Muscle layer of duodenum (tissue), 2 donors: ENCODE data around the gene ASB16.

Experiments used
- H3K27ac ChIP-seq: one replicate; pipeline ENCODE4 v1.7.0; 2013; ENCODE audit warnings: mild to moderate bottlenecking, low read length
- H3K27me3 ChIP-seq: one replicate; pipeline ENCODE4 v1.7.0; 2013; ENCODE audit warnings: low read depth, mild to moderate bottlenecking, control low read depth, low read length
- H3K36me3 ChIP-seq, 2 donors: one replicate each; pipeline ENCODE4 v1.7.0; 2013; ENCODE audit warnings: low read length in 2 of 2, control low read depth in 1 of 2, mild to moderate bottlenecking in 1 of 2; ENCODE audit not compliant: insufficient read depth in 2 of 2, control insufficient read depth in 1 of 2
- H3K4me1 ChIP-seq, 2 donors: one replicate each; pipeline ENCODE4 v1.7.0; 2013; ENCODE audit warnings: low read length in 2 of 2, mild to moderate bottlenecking in 2 of 2, control low read depth in 1 of 2, moderate library complexity in 1 of 2; ENCODE audit not compliant: insufficient read depth in 2 of 2, control insufficient read depth in 1 of 2
- H3K4me3 ChIP-seq, 2 donors: one replicate each; pipeline ENCODE4 v1.7.0; 2013; ENCODE audit warnings: low read length in 2 of 2, low read depth in 1 of 2, mild to moderate bottlenecking in 1 of 2
- H3K9me3 ChIP-seq, 2 donors: one replicate each; pipeline ENCODE4 v1.7.0; 2013; ENCODE audit warnings: low read length in 2 of 2, control low read depth in 1 of 2, mild to moderate bottlenecking in 1 of 2; ENCODE audit not compliant: control insufficient read depth in 1 of 2
- donor health status: healthy.

ASB16 gene

DNA sequence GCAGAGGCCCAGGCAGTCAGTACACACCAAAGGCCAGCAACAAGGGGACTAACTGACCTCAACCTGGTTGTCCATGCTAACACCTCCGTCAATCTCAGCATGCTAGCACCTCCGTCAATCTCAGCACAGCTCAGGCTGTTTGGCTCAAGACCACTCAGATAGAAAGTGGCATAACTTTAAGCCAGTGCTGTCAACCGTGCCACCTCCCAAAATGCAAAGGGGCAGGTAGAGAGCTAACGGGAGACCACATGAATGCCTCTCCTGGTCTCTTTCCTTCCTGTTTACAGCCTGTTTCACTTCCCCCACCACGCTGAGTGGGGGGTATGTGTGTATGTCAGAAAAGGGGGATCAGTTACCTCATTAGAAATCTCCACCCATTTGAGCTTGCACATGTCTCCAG lies 45.7 kb downstream of the ASB16 start:
- Histone ChIP-seq H3K9me3 (no peaks in the 10 kb centered on the region), H3K4me3 (no peak overlapping the region), H3K27me3 (no peaks in the 10 kb centered on the region), H3K27ac (no peak overlapping the region), H3K4me1 (peaks cover 14 to 26% of the 10 kb centered on the region in 2 donors), H3K36me3 (peaks cover 35 to 40% of the 10 kb centered on the region in 2 donors)

DNA sequence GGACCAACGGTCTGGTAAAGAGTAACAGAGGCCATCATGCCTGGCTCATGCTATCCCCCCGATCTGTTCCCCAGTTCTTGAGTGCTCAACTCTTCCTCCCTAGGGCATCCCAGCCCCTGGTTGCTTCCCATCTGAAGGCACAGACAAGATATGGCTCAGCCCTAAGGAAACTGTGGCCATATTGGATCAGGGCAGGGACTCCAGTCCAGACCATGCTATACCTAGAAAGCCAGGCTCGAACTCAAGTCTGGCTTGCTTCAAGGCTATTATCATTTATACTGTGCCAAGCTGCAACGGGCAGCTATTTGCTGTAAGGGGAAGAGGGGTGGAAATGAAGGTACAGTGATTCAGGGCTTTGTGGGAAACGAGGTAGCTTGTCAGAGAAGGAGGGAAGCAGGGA lies 46.2 kb downstream of the ASB16 start:
- Histone ChIP-seq H3K36me3 (peaks cover 31 to 35% of the 10 kb centered on the region in 2 donors), H3K9me3 (no peaks in the 10 kb centered on the region), H3K4me3 (no peak overlapping the region), H3K27me3 (no peaks in the 10 kb centered on the region), H3K4me1 (peaks cover 14 to 24% of the 10 kb centered on the region in 2 donors), H3K27ac (no peak overlapping the region)

DNA sequence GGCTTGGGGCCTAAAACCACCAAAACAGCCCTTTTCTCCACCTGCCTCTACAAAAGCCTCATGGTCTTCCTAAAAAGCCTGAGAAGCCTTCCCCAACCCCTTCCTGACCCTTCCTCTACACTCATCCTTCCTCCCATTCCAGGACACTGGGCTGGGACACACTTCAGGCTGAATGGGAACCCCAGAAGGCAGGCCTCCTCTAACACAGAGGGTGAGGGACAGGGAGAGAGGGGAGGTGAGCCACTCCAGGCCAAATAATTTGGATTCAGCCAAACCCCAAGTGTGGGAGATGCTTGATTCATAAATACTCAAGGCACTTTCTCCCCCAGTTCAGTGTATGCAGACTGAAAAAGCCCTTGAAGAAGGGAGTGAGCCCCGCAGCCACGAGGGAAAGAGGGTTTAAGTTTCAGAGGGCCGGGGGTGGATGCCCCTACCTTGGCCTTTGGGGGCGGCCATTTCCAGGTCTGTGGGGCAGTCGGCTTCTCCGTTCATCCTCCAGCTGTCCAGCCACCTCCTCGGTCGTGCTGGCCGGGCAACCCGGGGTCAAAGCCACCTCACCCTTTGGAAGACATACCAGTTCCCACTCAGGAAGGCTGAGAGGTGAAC lies 47.3 kb downstream of the ASB16 start:
- Histone ChIP-seq H3K27ac (peak overlapping the region; percentile 76), H3K4me1 (peaks cover 14 to 32% of the 10 kb centered on the region in 2 donors), H3K9me3 (no peaks in the 10 kb centered on the region), H3K27me3 (no peaks in the 10 kb centered on the region), H3K4me3 (peak overlapping the region; percentile 49 to 54), H3K36me3 (peaks cover 31 to 35% of the 10 kb centered on the region in 2 donors)

DNA sequence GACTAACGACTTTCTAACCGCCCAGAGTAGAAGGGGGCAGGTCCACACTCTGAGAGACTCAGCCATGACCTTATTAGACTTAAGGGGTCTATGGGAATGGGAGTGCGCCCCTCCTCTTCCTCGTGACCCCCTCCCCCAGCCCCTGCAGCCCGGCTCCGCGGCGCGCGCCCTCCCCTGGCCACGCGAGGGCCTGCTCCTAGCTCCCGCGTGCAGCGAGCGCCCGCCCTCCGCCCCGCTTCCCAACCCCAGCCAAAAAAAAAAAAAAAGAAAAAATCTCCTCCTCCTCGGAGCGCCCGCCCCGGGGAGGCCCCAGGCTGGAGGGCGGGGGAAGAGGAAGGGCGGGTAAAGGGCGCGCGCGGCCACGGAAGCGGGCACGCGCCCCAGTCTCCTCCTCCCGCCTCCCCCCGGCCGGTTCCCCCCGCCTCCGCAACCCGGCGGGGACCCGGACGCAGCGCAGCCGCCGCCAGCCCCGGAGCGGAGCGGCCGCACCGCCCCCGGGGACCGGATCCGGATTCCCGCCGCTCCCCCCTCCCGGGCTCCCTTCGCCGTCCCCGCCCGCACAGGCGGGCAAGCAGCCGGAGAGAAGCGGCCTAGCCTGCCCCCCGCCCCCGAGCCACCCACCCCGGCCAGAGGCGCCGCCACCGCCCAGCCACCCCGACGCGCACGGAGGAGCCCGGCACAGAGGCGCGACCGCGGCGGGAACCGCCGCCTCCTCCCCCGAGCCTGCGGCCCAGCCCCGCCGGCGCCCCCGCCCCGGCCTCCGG lies 48.0 kb downstream of the ASB16 start:
- Histone ChIP-seq H3K27me3 (no peaks in the 10 kb centered on the region), H3K9me3 (no peaks in the 10 kb centered on the region), H3K27ac (peak overlapping the region; percentile 76), H3K36me3 (peaks cover 31 to 35% of the 10 kb centered on the region in 2 donors), H3K4me3 (peak overlapping the region; percentile 49 to 54), H3K4me1 (peaks cover 20 to 36% of the 10 kb centered on the region in 2 donors)

DNA sequence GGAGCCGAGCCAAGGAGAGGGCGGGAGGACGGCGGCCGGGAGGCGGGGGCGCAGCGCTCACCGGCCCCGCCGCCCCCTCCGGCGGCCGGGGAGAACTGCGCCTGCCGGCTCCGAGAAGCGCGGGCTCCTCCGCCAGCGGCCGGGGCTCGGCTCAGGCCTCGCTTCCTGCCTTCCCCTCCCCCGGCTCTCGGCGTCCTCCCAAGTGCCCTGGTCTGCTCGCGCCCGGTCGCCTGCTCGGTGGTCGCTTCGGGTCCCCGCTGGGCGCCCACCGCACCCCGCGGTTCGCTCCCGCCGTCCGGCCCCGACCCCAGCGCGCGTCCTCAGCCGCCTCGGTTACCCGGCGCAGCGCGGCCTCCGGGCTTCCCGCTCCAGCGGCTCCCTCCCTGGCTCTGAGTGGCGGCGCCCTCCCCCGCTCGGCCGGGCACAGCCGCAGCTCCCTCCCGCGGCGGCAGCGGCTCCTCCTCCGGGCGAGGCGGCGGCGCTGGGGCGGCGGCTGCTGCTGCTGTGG lies 48.7 kb downstream of the ASB16 start:
- H3K27me3 ChIP-seq: no peaks in the 10 kb centered on the region
- H3K27ac ChIP-seq: no peak overlapping the region
- peaks cover 27 to 29% of the 10 kb centered on the region in 2 donors for H3K36me3 ChIP-seq
- H3K4me1 ChIP-seq: peaks cover 24 to 42% of the 10 kb centered on the region in 2 donors
- peak overlapping the region; percentile 33 to 62 for H3K4me3 ChIP-seq
- no peaks in the 10 kb centered on the region for H3K9me3 ChIP-seq

DNA sequence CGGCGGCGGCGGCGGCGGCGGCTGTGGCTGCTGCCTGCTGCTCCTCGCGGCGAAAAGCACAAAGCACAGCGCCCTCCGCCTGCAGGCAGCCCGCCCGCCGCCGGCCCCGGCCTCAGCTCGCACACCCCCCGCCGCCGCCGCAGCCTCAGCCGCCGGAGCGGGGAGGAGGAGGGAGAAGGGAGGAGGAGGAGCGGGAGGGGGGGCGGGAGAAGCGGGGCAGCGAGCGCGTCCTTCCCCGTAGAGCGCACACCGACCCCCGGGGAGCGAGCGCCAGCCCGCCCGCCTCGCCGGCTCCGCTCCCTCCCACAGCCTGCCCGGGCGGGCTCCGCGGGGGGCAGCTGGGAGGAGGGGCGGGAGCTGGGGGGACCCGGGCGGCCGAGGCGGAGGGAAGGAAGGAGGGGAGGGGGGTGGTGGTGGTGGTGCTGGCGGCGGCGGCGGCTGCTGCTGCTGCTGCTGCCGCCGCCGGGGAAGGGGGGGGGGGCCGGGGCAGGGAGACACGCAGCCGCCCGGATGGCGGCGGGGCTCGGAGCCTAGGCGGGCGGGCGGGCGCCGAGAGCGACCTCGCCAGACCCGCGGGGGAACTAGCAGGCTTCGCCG lies 49.2 kb downstream of the ASB16 start, which contains the start of gene UBTF:
UBTF (minus strand) TSS at position 60 of the 597 bp plus-strand sequence. CDS start 1,446 bp downstream, outside the sequence.
- Histone ChIP-seq H3K27ac (peak within 1 kb of the TSS; percentile 83), H3K9me3 (no peaks in the 10 kb centered on the region), H3K27me3 (no peaks in the 10 kb centered on the region), H3K4me3 (peak within 1 kb of the TSS; percentile 67 to 77), H3K4me1 (peaks cover 24 to 42% of the 10 kb centered on the region in 2 donors), H3K36me3 (peaks cover 21 to 23% of the 10 kb centered on the region in 2 donors)

DNA sequence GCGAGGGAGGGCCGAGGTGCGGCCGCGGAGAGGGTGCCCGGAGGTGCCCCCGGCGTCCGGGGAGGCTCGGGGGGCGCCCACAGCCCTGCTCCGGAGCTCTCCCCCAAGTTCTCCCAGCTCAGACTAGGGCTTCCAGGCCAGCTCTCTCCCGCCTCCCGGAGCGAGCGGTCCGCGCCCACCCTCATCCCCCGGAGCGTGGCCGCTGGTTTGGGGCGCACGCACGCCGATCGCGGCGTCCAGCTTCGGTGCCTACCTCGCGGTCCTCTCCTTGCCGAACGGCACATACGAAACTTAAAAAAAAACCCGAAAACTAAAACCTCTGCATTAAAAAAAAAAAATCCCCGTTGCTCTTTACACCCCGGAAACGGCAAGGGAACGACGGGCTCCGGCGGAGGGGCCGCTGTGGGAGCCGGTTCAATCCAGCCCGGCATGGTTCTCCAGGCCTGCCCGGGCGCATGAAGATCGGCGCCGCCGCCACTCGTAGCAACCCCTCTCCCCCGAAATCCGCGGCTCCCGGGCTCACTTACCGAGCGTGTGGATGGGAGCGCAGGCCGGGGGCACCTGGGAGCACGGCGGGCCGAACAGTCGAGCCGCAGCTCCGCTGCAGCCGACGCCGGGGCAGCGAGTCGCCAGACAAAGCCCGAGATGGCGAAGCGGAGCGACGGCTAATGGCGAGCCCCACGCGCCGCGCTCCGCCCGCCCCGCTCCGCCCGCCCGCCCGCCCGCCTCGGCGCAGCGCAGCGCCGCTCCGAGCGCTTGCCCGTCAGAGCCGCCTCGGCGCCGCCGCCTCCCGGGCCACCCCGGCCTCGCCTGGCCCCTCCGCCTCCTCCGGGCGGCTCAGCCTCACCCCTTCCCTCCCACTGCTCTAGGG lies 49.9 kb downstream of the ASB16 start:
- Histone ChIP-seq H3K9me3 (no peaks in the 10 kb centered on the region), H3K27ac (peak overlapping the region; percentile 83), H3K36me3 (peaks cover 14 to 16% of the 10 kb centered on the region in 2 donors), H3K27me3 (no peaks in the 10 kb centered on the region), H3K4me3 (peak overlapping the region; percentile 77 to 79), H3K4me1 (peaks cover 24 to 42% of the 10 kb centered on the region in 2 donors)

DNA sequence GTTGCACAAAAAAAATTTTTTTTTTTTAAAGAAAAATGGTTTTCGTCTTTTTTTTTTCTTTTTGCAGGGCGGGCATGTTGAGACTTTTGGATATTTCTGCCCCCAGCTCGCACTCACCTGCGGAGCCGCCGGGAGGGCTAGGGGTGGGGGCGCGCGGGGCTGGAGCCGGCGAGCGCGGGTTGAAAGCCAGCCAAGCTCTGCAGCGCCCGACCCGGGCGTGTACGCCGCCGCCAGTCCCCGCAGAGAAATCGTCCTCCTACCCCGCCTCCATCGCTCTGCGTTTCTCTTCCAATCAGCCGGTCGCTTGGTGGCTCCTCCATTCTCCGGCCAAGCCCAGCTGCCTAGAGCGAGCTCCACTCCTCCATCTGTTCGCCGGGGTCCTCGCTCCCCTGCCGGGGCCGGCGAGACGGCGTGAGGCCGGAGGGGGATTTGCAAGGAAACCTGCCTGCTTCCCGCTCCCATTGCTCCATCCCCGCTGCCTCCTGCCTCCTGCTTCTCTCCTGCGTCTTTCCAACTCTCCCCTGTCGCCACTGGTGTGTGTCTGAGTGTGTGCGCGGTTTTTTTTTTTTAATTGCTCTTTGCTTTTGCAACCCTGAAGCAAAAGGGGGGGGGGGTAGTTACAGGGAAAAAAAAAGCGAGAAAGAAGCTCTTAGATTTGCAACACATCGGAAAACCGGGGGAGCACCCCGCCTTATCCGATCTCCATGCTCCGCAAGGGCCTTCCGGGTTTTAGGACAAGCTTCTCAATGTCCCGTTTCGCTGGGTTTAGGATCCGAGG lies 50.8 kb downstream of the ASB16 start:
- H3K9me3 ChIP-seq: no peaks in the 10 kb centered on the region
- no peaks in the 10 kb centered on the region for H3K27me3 ChIP-seq
- H3K27ac ChIP-seq: peak overlapping the region; percentile 79
- H3K4me3 ChIP-seq: peak overlapping the region; percentile 77 to 79
- H3K4me1 ChIP-seq: peaks cover 24 to 39% of the 10 kb centered on the region in 2 donors
- peaks cover 6 to 8% of the 10 kb centered on the region in 2 donors for H3K36me3 ChIP-seq

DNA sequence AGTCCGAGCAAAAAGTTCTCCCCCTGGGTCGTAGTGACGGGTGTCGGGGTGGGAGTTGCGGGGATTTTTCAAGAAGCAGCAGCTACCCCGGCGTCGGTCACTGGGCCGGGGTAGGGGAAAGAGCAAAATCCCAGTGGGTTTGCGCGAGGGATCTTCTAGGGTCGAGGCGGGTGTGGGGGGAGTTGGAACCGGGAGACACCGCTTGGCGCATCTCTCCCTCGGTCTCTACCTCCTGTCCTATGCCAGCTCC lies 51.3 kb downstream of the ASB16 start:
- Histone ChIP-seq H3K9me3 (no peaks in the 10 kb centered on the region), H3K36me3 (peaks cover under 1 to 2% of the 10 kb centered on the region in 2 donors)

DNA sequence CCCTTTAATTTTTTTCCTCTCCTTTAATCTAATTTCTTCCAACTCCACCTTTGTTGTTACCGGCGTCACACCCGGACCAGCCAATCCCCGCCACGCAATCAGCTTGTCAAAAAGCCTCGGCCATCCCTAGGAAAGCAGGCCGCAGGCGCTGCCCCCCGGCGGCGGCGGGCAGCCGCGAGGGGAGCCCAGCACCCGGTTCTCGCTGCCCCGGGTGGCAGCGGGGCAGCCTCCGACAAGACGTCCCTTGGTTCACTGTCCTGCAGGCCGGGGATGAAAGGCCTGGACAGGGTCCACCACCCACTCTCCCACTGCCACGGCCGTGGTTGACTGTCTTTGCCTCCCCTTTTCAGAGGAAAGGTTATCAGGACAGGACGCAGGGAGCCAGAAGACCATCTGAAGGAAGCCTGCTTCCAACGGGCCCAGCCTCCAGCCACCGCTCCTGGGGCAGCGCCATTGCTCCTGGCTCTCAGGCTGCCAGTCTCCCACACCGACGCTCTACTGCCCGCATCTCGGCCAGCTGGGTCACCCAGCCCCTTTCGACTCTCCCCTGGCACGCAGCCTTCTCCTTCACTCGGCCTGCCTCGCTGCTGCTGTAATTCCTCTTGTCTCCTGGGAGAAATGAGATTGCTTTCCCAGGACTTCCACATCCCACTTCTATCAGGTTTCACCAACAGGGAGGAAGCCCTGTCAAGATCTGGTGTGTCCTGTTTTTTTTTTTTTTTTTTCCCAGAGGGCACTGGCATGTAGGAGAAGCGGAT lies 51.8 kb downstream of the ASB16 start:
- peak overlapping the region; percentile 79 for H3K27ac ChIP-seq

More for the DNA sequence above, 51.3 kb downstream of the ASB16 start:
- Histone ChIP-seq H3K4me3 (peak overlapping the region; percentile 77 to 79), H3K27ac (peak overlapping the region; percentile 79), H3K4me1 (peaks cover 23 to 34% of the 10 kb centered on the region in 2 donors), H3K27me3 (no peaks in the 10 kb centered on the region)

More for the DNA sequence above, 51.8 kb downstream of the ASB16 start:
- Histone ChIP-seq H3K9me3 (no peaks in the 10 kb centered on the region), H3K4me1 (peaks cover 19 to 30% of the 10 kb centered on the region in 2 donors), H3K27me3 (no peaks in the 10 kb centered on the region), H3K36me3 (no peaks in the 10 kb centered on the region), H3K4me3 (peak overlapping the region; percentile 77 to 79)
